GM20000 (cell line): ENCODE data around the gene KNTC1.

Experiments
- DNase-seq: peaks from one replicate; pipeline ENCODE4 v3.0.0; 2012; ENCODE audit warnings: low spot score
- TF ChIP-seq, protein P1 (sequence below): IDR thresholded peaks from 2 replicates; pipeline ENCODE4 v1.5.1; 2012; ENCODE audit warnings: mild to moderate bottlenecking, control low read depth; ENCODE audit errors: extremely low read depth, missing control alignments

Gene KNTC1

DNA sequence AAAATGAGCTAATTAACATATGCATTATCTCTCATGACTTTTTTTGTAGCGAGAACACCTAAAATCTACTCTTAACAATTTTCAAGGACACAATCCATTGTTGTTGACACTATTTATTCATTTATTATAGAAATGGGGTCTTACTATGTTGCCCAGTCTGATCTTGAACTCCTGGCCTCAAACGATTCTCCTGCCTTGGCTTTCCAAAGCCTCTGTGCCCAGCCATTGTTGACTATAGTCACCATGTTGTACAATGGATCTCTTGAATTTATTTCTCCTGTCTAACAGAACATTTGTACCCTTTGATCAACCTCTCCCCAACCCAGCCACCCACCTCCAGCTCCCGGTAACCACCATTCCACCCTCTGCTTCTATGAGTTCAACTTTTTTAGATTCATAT, 134.9 kb downstream of the KNTC1 start:
- no peak for DNase-seq
- TF ChIP-seq, protein P1, sequence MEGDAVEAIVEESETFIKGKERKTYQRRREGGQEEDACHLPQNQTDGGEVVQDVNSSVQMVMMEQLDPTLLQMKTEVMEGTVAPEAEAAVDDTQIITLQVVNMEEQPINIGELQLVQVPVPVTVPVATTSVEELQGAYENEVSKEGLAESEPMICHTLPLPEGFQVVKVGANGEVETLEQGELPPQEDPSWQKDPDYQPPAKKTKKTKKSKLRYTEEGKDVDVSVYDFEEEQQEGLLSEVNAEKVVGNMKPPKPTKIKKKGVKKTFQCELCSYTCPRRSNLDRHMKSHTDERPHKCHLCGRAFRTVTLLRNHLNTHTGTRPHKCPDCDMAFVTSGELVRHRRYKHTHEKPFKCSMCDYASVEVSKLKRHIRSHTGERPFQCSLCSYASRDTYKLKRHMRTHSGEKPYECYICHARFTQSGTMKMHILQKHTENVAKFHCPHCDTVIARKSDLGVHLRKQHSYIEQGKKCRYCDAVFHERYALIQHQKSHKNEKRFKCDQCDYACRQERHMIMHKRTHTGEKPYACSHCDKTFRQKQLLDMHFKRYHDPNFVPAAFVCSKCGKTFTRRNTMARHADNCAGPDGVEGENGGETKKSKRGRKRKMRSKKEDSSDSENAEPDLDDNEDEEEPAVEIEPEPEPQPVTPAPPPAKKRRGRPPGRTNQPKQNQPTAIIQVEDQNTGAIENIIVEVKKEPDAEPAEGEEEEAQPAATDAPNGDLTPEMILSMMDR, result no peak

DNA sequence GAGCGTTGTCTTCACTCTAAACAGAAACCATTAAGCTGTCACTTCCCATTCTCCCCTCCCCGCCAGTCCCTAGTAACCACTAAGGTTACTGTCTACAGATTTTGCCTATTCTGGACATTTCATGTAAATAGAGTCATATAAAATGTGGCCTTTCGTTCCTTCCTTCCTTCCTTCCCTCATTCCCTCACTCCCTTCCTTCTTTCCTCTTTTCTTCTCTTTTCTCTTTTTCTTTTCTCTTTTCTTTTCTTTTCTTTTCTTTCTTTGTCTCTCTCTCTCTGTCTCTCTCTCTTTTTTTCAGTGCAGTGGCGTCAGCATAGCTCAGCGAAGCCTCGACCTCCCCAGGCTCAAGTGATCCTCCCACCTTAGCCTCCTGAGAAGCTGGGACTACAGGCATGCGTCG, 138.3 kb downstream of the KNTC1 start:
- TF ChIP-seq, protein P1, result no peak
- no peak for DNase-seq

DNA sequence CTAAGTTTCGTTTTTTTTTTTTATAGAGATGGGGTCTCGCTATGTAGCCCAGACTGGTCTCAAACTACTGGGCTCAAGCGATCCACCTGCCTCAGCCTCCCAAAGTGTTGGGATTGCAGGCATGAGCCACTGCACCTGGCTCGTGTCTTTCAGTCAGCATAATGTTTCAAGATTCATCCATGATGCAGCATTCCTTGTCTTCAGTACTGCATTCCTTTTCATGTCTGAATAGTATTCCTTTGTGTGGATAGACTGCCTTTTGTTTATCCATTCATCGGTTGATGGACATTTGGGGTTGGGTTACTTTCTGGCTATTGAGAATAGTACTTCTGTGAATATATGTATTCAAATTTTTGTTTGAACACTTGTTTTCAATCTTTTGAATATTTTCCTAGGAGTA, 138.7 kb downstream of the KNTC1 start:
- TF ChIP-seq, protein P1, result no peak
- no peak for DNase-seq

DNA sequence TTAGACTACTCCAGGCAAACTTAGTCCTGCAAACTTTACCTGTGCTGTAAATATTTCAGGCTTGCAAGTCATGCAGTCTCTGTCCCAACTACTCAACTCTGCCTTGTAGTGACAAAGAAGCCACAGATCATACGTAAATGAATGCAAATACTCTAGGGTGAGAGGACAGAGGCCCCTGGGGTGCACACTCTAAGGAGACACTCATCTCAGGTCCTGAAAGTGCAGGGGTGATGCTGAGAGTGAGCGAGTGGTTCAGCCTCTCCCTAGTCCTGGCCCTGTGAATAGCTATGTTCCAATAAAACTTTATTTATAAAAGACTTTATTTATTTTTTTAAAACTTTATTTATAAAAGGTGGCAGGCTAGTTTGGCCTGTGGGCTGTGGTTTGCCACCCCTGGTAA, 141.2 kb downstream of the KNTC1 start:
- TF ChIP-seq, protein P1, result no peak
- no peak for DNase-seq

DNA sequence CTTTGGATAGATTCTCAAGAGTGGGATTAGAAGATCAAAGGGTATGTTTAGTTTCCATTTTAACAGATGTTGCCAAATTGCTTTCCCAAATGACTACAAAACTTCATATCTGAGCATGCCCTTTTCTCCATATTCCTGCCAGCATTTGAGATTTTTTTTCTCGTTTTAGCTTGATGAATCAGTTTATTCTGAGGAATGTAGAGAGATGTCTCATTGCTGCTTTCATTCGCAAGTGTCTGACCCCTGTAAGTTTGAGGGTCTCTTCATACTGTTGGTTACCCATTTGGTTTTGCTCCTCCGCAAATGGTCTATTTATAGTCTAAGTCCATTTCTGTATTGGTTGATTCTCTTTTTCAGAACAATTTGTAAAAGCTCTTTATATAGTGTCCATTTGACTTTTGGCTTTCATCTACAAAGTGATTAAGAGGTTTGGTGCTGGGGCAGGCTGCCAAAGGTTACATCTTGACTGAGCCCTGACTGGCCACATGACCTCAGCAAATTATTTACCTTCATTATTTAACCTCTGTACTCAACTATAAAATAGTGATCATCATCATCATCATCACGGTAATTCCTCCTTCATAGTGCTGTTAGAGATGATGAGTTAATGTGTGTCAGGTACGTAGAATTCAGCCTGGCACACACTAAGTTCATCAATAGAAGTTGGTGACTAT, 142.5 kb downstream of the KNTC1 start:
- DNase-seq, result no peak
- TF ChIP-seq, protein P1, result no peak

DNA sequence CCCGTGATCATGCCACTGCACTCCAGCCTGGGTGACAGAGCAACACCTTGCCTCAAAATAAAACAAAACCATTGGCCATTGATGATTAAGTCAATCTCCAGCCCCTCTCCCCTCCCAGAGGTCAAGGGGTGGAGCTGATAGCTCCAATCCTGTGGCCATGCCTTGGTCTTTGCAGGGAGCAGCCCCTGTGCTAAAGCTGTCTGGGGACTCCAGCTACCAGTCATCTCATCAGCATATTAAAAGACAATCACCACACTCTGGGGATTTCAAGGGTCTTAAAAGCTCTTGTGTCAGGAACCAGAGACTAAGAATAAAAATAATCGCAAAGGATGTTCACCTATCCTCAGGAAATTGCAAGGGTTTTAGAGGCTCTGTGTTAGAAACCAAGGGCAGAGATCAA, 145.5 kb downstream of the KNTC1 start:
- no peak for DNase-seq
- TF ChIP-seq, protein P1, result no peak
